ENCODE results near the gene OPRL1.

- no peak for TF ChIP-seq CTCF (IDR thresholded peaks at IDR 0.05)
- TF ChIP-seq REST (IDR thresholded peaks at IDR 0.05; ENCODE audit: insufficient read depth in 1 of 2, low read depth in 2 of 2, low read length in 1 of 2), result no peak
- no peak for TF ChIP-seq POLR2AphosphoS5 (IDR thresholded peaks at IDR 0.05; ENCODE audit: low read depth, low read length)
These were observed 2.4 kb upstream of the OPRL1 start for GRCh38 chr20:64077541-64077875.

Measured in Panc1 (cell line).